HG03575 (cell line): ENCODE data around the gene TESPA1.

ENCODE experiments used
- ATAC-seq: cut with Tn5 transposase; IDR thresholded peaks from one replicate; pipeline ENCODE4 v1.9.1; 2021; ENCODE audit not compliant: unreplicated experiment, insufficient number of reproducible peaks, low FRiP score; ENCODE audit errors: extremely low read depth

TESPA1 gene, protein sequence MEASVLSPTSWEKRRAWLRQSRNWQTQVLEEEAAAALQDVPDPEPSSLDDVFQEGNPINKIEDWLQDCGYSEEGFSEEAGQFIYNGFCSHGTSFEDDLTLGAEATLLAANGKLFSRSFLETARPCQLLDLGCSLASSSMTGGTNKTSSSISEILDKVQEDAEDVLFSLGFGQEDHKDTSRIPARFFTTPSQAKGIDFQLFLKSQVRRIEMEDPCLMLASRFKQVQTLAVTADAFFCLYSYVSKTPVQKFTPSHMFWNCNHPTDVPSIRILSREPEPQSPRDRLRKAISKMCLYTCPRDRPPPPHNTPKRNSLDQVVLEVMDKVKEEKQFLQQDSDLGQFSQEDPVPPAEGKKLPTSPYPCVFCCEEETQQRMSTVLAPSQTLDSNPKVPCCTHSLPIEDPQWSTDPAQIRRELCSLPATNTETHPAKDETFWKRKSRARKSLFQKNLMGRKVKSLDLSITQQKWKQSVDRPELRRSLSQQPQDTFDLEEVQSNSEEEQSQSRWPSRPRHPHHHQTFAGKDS

DNA sequence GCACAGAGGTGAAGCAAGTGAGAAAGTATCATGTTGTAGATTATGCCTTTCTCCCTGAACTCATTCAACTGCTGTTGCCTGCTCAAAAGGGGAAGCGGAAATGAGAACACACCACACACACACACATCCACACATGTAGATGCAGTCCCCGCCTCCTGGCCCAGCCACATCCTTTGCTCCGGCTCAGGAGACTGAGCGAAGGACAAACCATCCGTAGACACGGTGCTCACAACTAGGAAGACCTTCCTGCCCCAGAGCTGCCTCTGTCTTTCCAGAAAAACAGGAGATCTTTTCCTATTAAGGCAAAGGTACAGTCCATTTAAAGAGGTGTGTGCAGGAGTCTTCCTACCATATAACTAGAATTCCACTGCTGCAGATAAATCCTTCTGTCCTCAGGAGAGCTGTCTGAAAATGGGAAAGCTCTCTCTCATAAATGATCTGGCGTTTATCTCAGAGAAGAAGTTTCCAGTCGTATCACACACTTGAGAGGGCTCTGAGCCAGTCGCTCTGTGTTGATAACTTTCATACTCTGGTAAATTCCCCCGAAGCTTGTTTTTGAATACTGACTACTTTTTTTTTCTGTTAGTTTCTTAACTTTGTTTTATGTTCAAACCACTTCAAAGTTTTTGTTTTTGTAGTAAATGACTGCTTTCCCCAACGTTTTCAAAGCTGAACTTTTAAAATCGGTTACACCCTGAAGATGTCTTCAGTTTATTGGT, at the start of gene TESPA1:
Gene TESPA1 (minus strand): TSS at position 105 of the 719 bp plus-strand sequence. CDS start 10,200 bp downstream, outside the sequence.
- peak; percentile 85 for ATAC-seq

DNA sequence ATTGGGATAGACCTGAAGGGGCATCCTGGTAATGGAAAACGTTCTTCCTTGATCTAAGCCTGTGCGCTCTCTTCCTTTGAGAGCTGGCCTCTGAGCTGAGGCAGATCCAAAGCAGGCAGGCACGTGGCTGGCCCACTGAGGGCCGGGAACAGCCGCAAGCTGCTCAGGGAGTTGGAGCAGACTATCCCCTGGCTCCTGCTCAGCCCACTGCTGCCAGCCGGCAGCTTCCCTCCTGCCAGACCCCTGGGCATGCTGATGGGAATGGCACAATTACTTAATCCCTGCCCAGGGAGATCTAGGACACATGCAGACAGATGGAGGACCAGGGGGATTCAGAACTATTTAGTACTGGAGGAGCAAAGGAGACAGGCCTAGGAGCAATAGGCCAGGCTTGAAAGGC, 49.7 kb upstream of the TESPA1 start:
- ATAC-seq: no peak

DNA sequence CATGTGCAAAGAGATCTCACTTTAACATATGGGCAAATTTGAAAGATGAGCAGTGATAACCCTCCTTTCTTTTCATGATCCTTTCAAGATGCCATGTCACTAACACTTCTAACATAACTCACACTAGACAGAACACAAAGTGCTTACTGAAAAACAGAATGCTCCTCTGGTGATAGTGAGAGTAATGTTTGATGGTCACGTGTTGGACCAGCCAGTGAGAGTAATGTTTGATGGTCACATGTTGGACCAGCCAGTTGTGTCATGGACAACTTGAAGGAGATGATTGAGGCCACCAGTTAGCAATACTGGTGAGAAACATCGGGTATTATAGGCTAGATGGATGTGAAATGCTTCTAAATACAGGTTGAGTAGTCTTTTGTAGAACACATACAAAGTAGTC, 40.9 kb upstream of the TESPA1 start:
- no peak for ATAC-seq

DNA sequence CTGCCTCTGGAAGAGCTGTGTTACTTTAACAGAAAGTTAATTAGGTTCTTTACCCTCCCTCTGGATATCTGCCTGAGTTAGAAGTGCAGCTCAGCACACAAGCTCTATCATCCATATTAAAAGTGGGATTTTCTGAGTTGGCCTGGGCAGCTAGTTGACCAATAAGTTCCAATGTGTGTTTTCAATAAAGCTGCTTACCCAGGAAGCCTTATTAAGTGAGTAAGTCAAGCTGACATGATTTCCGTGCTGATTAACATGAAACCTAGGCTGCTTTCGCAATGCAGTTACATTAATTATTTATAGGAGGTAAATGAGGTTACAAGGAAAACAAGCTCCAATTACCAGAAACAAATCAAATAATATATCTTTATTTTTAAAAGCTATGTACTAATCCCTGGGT, 40.0 kb upstream of the TESPA1 start:
- no peak for ATAC-seq

DNA sequence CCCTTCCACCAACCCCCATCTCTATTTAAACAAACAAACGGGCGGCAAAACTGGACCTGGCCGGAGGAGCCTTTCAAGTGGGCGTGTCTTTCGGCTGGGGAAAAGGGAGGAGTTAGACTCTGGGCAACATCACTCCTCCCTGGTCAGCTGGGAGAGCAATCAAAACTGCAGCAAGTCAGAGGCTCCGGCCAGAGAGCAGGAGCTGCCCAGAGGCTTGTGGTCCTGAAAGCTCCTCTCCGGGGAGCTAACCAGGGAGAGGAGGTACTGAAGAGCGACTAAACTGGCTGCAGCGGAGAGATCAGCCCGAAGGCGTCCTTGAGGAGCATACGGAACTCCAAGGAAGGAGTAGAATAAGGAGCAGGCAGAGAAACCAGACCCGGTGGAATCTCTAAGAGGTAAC, 35.2 kb upstream of the TESPA1 start, which contains the start of gene NEUROD4:
Gene NEUROD4 (plus strand): TSS at position 191 of the 400 bp plus-strand sequence. CDS start 6,466 bp downstream, outside the sequence.
- no peak for ATAC-seq

DNA sequence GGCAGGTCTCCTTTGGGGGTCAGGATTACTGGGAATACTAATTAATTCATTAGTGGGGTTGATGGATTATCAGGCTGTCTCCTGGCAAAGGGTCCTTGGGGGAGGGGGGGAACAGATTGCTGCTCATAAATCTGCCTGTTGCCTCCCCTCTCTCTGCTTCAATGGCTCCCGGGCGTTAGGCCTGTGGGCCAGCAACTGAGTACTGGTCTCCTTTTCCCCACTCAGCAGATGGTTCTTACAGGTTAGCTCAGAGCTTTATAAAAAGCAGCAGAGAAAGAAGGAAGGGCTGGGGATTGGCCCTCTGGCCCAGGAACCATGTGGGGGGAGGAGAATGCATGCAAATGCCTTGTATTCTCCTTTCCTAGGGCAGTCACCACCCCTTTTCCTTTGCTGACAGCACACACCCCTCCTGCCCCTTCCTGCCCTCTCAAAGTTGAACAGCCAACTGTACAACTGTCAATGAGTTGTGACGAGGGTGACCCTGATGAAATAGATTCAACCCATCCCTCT, 32.9 kb upstream of the TESPA1 start:
- ATAC-seq: no peak

DNA sequence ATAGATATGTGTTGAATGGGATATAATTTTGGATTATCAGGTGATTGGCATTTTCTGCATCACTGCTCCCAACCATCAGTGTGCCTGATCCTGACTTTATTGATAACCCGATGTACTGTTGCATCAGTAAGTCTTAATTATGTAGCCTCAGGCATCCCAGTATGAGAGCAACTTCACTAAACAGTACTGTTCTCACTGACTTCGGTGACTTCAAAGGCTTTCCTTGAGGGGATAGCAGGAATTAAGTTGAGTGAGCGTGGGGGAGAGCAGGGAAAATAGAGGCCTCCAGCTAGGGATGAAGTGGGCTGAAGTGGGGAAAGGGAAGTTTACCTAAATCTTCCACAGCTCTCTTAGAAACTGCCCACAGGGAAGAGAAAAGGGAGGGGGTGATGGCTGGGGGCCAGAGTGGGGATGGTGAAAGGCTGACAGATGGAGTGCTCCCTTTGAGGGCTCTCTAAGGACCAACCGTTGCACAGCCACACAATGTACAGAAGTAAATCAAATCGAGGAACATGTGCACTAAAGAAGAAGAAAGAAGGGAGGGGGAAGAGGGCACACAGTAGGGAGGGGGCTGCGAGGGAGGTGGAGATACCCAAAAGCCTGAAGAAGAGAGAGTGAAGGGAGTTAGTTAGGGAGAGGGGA, 24.5 kb upstream of the TESPA1 start:
- ATAC-seq: no peak

DNA sequence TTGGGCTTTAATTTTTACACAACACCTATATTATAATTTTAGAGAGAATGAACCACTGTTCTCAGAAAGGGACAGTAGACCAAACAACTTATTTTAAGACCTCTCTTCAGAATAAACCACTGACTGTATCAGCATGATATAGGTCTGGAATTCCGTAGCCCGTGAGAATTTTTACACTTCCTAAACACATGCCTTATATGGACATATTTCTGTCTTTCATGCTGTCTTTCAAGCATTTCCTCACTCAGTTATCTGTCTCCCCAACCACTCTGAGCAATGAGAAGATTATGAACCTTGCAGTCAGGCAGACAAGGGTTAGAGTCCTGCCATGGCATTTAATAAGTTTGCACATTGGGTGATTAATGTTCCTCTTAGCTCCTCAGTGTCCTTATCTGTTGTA, 17.8 kb upstream of the TESPA1 start:
- ATAC-seq: no peak

DNA sequence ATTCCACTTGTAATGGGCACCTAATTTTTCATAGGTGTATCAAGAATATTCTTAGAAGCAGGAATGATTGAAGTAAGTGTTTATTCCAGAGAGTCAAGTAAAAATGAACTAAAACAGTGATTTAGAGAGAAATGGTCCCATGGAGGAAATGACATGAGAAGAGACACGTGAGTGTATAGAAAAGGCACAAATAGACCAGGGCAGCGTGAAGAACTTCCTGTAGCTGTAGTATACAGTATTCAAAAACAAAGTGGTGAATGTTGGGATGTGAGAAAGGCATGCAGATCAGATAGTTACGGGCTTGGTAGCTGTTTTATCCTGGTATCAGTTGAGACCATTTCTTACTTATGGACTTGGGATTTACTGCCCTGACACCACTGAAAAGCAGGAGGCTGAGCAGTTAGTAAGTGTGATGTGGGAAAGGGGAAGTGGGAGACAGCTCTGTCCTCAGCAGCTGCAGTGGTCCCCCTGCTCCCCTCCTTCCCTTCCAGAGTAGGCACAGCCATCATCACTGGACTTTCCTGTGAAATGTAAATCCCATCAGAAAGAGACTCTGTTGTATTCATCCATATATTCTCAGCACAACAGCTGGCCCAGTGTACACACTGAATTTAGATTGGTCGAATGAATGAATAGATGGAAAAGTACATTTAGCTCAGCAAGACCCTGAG, 16.8 kb upstream of the TESPA1 start:
- no peak for ATAC-seq

DNA sequence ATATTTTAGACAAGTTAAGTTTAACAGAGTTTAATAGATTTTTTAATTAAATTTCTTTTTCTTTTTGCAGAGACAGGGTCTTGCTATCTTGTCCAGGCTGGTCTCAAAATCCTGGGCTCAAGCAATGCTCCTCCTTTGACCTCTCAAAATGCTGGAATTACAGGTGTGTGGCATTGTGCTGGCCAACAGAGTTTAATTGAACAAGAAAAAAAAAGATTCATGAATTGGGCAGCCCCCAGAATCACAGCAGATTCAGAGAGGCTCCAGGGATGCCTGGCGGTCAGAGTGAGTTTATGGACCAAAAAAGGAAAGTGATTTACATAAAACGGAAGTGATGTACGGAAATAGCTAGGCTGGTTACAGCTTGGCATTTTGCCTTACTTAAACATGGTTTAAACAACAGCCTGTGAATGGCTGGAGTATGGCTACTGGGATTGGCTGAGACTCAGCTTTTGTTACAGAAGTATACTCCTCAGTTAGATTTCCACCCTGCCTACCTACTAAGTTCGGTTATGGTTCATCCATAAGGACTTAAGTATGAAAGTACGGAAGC, 14.5 kb upstream of the TESPA1 start:
- no peak for ATAC-seq

DNA sequence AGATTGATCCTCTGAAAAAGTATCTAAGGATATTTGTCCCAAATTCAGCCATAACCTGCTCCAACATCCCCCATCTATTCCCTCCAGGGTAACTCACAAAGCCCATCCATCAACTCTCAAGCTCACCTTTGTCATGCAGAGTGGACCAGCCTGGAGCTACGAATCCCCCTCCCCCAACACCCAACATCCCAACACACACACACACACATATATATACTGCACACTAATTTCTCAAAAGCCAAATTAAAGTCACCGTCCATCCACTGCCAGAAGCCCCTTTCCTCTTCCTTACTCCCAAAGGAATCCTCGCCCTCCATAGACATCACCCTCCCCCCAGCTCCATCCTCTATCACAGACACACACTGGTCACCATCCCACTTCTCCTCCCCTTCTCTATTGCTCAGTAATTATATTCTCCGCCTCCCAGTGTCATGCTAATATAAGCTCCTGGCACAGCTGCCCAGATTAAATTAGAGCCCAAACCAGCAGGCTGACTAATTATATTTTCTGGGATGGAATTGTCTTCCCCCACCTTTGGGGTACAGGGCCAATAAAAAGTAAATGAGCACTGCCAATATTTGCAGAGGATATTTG, 13.5 kb upstream of the TESPA1 start:
- no peak for ATAC-seq

DNA sequence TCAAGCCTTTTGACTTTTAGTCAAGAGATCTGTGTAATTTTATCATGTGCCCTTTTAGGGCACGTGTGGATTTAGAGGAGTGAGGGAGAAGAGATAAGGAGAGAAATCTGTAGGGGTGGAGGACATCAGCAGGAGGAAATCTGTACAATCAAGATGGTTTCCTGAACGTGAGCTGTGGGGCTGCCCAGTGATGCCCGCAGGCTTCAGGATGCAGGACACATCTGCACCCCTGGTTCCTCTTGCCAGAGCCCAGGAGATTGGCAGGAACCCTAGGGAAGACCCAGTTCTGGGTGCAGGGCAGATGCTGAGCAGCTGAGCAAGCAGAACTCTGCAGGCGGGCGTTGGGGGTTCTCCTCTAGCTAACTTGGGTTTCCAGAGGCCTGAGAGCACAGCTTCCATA, 11.6 kb upstream of the TESPA1 start:
- no peak for ATAC-seq

DNA sequence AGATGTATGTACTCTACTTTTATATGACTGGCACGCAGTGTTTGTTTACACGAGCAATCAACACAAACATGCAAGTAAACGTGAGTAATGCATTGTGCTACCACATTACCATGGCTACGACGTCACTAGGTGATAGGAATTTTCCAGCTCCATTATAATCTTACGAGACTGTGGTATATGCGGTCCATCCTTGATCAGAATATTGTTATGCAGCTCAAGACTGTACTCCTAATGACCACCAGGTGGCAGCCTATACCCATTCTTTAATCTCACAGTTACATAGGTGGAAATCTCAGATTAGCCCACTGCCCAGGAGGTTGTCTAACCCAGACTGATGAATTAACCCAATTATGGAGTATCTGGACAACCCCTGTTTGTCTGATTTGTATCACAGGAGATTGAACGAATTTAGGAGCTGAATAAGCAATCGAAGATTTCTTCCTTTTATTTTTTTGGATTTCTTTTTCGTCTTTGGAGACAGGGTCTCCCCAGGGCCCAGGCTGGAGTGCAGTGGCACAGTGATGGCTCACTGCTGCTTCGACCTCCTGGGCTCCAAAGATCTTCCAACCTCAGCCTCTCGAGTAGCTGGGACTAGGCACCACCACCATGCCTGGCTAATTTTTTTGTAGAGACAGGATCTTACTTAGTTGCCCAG, 8.7 kb upstream of the TESPA1 start:
- no peak for ATAC-seq

DNA sequence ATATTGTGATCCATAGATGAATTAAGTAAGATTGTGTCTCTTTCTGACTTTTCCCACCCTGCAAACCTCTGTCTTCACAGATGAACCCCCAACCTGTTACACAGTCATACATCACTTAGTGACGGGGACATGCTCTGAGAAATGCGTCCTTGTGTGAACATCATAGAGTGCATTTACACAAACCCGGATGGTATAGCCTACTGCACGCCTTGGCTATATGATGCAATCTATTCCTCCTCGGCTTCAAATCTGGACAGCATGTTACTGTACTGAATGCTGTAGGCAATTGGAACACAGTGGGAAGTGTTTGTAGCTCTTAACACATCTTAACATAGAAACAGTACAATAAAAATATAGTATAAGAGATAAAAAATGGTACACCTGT, 7.4 kb upstream of the TESPA1 start:
- no peak for ATAC-seq

DNA sequence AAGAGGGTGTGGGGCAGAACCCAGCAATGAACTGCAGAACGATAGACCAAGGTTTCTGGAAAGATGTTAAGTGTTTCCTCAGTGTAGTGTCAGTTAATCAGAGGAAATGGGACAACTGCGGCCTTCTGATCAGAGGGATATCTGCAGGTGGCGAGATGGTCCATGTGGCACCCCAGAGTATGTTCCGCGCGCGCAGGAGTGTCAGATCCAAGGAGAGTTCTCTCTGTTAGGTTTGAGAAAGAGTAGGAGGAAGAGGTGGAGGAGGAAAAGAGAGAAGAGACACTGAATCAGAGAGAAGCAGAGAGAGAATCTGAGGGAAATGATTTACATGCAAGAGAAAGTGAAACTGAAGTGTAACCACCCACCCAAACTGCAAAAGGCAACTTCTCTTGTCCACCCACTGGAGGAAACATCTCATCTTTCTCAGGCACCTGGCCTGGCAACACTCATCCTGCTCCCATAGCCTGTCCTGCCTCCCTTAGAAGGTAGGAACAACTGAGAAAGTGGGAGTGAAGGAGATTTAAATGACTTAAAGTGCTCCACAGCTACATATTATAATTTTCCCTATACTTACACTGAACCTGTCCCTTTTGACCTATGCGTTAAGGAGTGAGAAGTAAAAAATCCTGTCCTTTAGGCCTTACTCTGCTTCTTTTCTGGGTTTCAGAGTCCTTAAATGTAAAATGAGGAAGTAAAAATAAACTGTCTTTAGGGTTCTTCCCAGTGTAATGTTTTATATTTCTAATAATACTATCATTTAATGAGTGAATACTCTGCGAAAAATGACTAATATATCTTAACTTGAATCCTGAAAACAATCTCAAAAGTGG, 6.8 kb upstream of the TESPA1 start:
- ATAC-seq: peak; percentile 57

DNA sequence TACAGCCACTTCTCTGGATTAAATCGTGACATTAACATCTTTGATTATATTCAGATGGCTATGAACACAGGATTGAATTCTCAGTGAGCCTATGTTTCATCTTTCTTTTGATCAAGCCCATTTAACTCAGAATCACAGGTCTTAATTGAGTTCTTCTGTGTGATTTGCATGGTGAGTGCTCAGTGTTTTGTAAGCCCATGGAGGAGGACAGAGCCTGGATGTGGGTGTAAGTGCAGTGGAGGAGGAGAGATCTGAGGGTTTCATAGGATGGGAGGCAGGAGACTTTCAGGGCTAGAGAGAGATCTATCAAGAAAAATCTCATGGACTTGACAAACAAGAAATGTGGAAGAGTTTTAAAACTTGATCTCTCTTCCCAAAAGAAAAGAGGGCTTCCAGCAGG, 5.3 kb upstream of the TESPA1 start:
- no peak for ATAC-seq

DNA sequence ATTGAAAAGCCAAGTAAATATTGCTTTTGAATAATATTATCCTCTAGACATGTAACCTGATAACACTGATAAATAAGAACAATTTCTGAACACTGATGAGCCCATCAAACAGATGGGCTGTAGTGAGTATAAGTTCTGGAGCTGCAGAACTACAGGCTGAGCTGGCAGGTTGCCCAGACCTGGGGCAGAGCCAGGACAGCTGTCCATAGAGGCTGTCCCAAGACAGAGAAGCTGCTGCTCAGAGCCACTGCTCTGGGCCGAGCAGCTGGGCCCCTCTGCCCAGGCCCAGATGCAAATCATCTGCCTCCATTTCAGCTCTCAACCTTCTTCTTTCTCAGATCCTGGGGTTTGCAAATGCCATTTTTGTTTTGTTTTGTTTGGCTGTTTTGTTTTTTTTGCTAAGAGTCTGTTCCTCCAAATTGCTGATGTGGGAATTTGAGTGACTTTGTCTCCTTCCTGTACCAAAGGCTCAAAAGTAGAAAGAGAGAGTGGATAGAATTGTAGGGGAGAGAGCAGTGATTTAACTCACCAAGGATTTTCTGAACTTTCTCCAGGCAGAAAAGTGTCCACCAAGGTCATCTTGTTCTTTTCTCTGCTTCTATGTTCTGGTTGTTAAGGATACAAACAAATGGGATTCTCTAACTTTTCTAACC, 4.0 kb upstream of the TESPA1 start:
- ATAC-seq: no peak
